Endothelial cell of umbilical vein (primary cell): Measurements from ENCODE around the gene DGCR8. TPM values are rescaled to one million over a fixed set of nuclear protein-coding genes. Genes with fewer than 3 reads are reported as not detected.

ENCODE experiments used
- BruUV-seq: library from RNA; stranded (reverse); fragments of 400-500 nt; replicated peaks from 2 replicates; lab custom pipeline; 2021; lab: Mats Ljungman, UMichigan
- CTCF ChIA-PET: fragments of 300-600, 350-600 bp; sonication (Branson Sonifier 250); formaldehyde crosslinking; loops from one replicate; lab custom pipeline; 2021; ENCODE audit warnings: antibody characterized with exemption, inconsistent platforms; lab: Charles Lee
- POLR2A ChIA-PET: fragments of 300-600, 350-600 bp; sonication (Branson Sonifier 250); formaldehyde crosslinking; loops from one replicate; lab custom pipeline; 2021; ENCODE audit warnings: antibody characterized with exemption, inconsistent platforms; lab: Charles Lee
- DNase-seq: peaks from one replicate; pipeline ENCODE4 v3.0.0-alpha.2; 2011; ENCODE audit warnings: low read depth, low spot score
- FAIRE-seq: peaks from 2 replicates; lab custom pipeline; 2011; peaks lifted over from hg19 to GRCh38; lab: Jason Lieb, UNC
- H2AFZ ChIP-seq: 2 replicates; pipeline ENCODE4 v1.6.0; 2012; ENCODE audit warnings: low read depth, low read length, control low read depth, inconsistent platforms
- H3K27ac ChIP-seq: 2 replicates; pipeline ENCODE4 v1.5.1; 2011; ENCODE audit warnings: low read depth, mild to moderate bottlenecking, control low read depth, low read length, moderate library complexity; ENCODE audit not compliant: insufficient read depth
- H3K27me3 ChIP-seq, 2 experiments: 2 replicates each; pipeline versions ENCODE4 v1.6.0 to v1.6.1; 2011; ENCODE audit warnings: low read length in 2 of 2, mixed read lengths in 1 of 2; ENCODE audit not compliant: control insufficient read depth in 2 of 2, insufficient read depth in 2 of 2
- H3K36me3 ChIP-seq, 2 experiments: 2 replicates in 1 of 2; 3 replicates in 1 of 2; pipeline ENCODE4 v1.5.1; 2011; ENCODE audit warnings: low read length in 2 of 2, mild to moderate bottlenecking in 1 of 2, moderate library complexity in 1 of 2; ENCODE audit not compliant: control insufficient read depth in 2 of 2, insufficient read depth in 2 of 2; ENCODE audit errors: extremely low read depth in 1 of 2
- H3K4me1 ChIP-seq: 3 replicates; pipeline ENCODE4 v1.5.1; 2011; ENCODE audit warnings: mild to moderate bottlenecking, low read length; ENCODE audit not compliant: control insufficient read depth, insufficient read depth; ENCODE audit errors: extremely low read depth
- H3K4me2 ChIP-seq: 2 replicates; pipeline ENCODE4 v1.6.1; 2011; ENCODE audit warnings: low read length, control low read depth, mixed read lengths; ENCODE audit not compliant: insufficient read depth
- H3K4me3 ChIP-seq, 3 experiments: fragments of 200-600 bp in 1 of 3; sonication (generic), shearing (Covaris generic) in 1 of 3; replicated peaks in 1 of 3; 2 replicates each; pipeline ENCODE4 v1.5.1; 2011 to 2016; ENCODE audit warnings: control low read depth in 3 of 3, low read length in 3 of 3, mild to moderate bottlenecking in 2 of 3, inconsistent platforms in 1 of 3, low read depth in 1 of 3, moderate library complexity in 1 of 3; ENCODE audit not compliant: insufficient read depth in 1 of 3
- H3K79me2 ChIP-seq: 2 replicates; pipeline ENCODE4 v1.6.0; 2012; ENCODE audit warnings: low read length, inconsistent platforms; ENCODE audit not compliant: control insufficient read depth, insufficient read depth
- H3K9ac ChIP-seq: replicated peaks from 2 replicates; pipeline ENCODE3; 2011; ENCODE audit warnings: low read length, control low read depth; ENCODE audit not compliant: insufficient read depth; ENCODE audit errors: extremely low read depth
- H3K9me1 ChIP-seq: replicated peaks from 3 replicates; pipeline ENCODE4 v1.6.0; 2011; ENCODE audit warnings: mild to moderate bottlenecking, low read length; ENCODE audit not compliant: control insufficient read depth, insufficient read depth; ENCODE audit errors: extremely low read depth
- H3K9me3 ChIP-seq: replicated peaks from 2 replicates; pipeline ENCODE4 v1.5.1; 2012; ENCODE audit warnings: low read length, inconsistent platforms; ENCODE audit not compliant: control insufficient read depth, insufficient read depth
- H4K20me1 ChIP-seq: replicated peaks from 2 replicates; pipeline ENCODE3; 2011; ENCODE audit warnings: mild to moderate bottlenecking, low read length; ENCODE audit not compliant: control insufficient read depth, insufficient read depth; ENCODE audit errors: extremely low read depth
- CTCF ChIP-seq, 2 donors: IDR thresholded peaks; 1 replicate in 1 of 2; 2 replicates in 1 of 2; pipeline ENCODE4 v1.5.1; 2011; ENCODE audit warnings: low read length in 2 of 2, mild to moderate bottlenecking in 2 of 2, moderate library complexity in 2 of 2, control low read depth in 1 of 2, inconsistent platforms in 1 of 2, low read depth in 1 of 2; ENCODE audit not compliant: insufficient read depth in 1 of 2; ENCODE audit errors: extremely low read depth in 1 of 2
- EZH2 ChIP-seq: IDR thresholded peaks from 2 replicates; pipeline ENCODE4 v1.6.1; 2012; ENCODE audit warnings: borderline replicate concordance, low read depth, mild to moderate bottlenecking, moderate library complexity, low read length, inconsistent platforms; ENCODE audit not compliant: severe bottlenecking
- FOS ChIP-seq: IDR thresholded peaks from 2 replicates; pipeline ENCODE4 v1.6.1; 2011; ENCODE audit warnings: mild to moderate bottlenecking, low read length, moderate library complexity, borderline replicate concordance; ENCODE audit not compliant: insufficient read depth
- GATA2 ChIP-seq: IDR thresholded peaks from 2 replicates; pipeline ENCODE4 v1.7.0; 2011; ENCODE audit warnings: low read depth, mild to moderate bottlenecking, moderate library complexity, mixed read lengths, low read length; ENCODE audit not compliant: insufficient read length, insufficient read depth
- JUN ChIP-seq: IDR thresholded peaks from 2 replicates; pipeline ENCODE4 v1.6.1; 2011; ENCODE audit warnings: borderline replicate concordance, low read depth; ENCODE audit not compliant: insufficient read length, insufficient read depth
- MAX ChIP-seq: IDR thresholded peaks from 2 replicates; pipeline ENCODE4 v1.6.1; 2011; ENCODE audit not compliant: insufficient read depth, insufficient read length
- MYC ChIP-seq: IDR thresholded peaks from one replicate; pipeline ENCODE4 v1.6.1; 2011; ENCODE audit warnings: mild to moderate bottlenecking, low read depth, low read length
- POLR2A ChIP-seq: IDR thresholded peaks from 2 replicates; pipeline ENCODE4 v1.6.1; 2012; ENCODE audit warnings: low read depth, mild to moderate bottlenecking, control low read depth, low read length
- POLR2AphosphoS5 ChIP-seq: IDR thresholded peaks from 2 replicates; pipeline ENCODE4 v1.6.1; 2012; ENCODE audit warnings: low read depth, mild to moderate bottlenecking, control low read depth, low read length, moderate library complexity; ENCODE audit not compliant: insufficient read depth
- dilution Hi-C: fragments of 300-500 bp; cut with MboI; formaldehyde crosslinking; loops from one replicate; pipeline ENCODE4 v1.15.0; 2019; ENCODE audit warnings: low sequenced_read_pairs; ENCODE audit not compliant: extremely low pct_ligation_motif_present
- intact Hi-C: fragments of 100-400 bp; cut with micrococcal nuclease; formaldehyde crosslinking; loops from one replicate; pipeline ENCODE4 v1.10.0; 2022
- polyA plus RNA-seq, 4 experiments: library from polyadenylated mRNA; depleted of rRNA in 3 of 4; stranded (reverse) in 3 of 4; unstranded in 1 of 4; fragments of >200 nt; gene quantifications; 2 replicates each; pipeline versions ENCODE4 v1.2.1 to v1.2.3, GENCODE V29; 2011 to 2012; ENCODE audit warnings: missing spikeins in 1 of 4
- total RNA-seq: library from RNA; stranded (reverse); gene quantifications from 2 replicates; pipeline ENCODE4 v1.2.3, GENCODE V29; 2021

DGCR8 gene
- total and polyA plus RNA-seq, 2 donors (not counting 3 experiments of a cell fraction or from before 2014, with no cell fraction given): 32.7 to 64.2 TPM

GRCh38 chr22:20149257-20150250 lies 69.5 kb downstream of the DGCR8 start:
- dilution Hi-C loops (no loop called here), intact Hi-C loops (no loop called here)
- no peaks in the 10 kb centered on the region for H3K9me3 ChIP-seq
- H3K4me3 ChIP-seq: no peak overlapping the region
- ChIA-PET CTCF (no interaction called here), POLR2A (no interaction called here)
- no peak overlapping the region for H3K27ac ChIP-seq
- FAIRE-seq (no peak), DNase-seq (no peak)
- H3K9ac ChIP-seq: no peak overlapping the region
- no peak overlapping the region for H3K4me2 ChIP-seq
- H3K4me1 ChIP-seq: peaks cover under 1% of the 10 kb centered on the region
- TF ChIP-seq POLR2AphosphoS5: no peak
- no peak for TF ChIP-seq MAX
- TF ChIP-seq GATA2: no peak
- no peak for TF ChIP-seq JUN
- no peak for TF ChIP-seq FOS
- no peak for TF ChIP-seq POLR2A
- no peak for TF ChIP-seq EZH2
- TF ChIP-seq MYC: no peak
- no peak for TF ChIP-seq CTCF (IDR thresholded peaks at IDR 0.05; ENCODE audit: extremely low read depth in 1 of 2, insufficient read depth in 1 of 2, low read depth in 1 of 2, low read length in 2 of 2)
- no peaks in the 10 kb centered on the region for H4K20me1 ChIP-seq
- no peak overlapping the region for H2AFZ ChIP-seq
- peaks cover 0 to 6% of the 10 kb centered on the region in 2 experiments for H3K36me3 ChIP-seq
- no TSS peak for BruUV-seq
- H3K79me2 ChIP-seq: no peaks in the 10 kb centered on the region
- no peaks in the 10 kb centered on the region for H3K9me1 ChIP-seq
- H3K27me3 ChIP-seq: no peaks in the 10 kb centered on the region
